Femur (tissue), 1 donor: ENCODE data around the gene SLC9C1.

Source experiments
- DNase-seq: peaks from one replicate; pipeline ENCODE4 v3.0.0-alpha.2; 2017

The SLC9C1 gene

DNA sequence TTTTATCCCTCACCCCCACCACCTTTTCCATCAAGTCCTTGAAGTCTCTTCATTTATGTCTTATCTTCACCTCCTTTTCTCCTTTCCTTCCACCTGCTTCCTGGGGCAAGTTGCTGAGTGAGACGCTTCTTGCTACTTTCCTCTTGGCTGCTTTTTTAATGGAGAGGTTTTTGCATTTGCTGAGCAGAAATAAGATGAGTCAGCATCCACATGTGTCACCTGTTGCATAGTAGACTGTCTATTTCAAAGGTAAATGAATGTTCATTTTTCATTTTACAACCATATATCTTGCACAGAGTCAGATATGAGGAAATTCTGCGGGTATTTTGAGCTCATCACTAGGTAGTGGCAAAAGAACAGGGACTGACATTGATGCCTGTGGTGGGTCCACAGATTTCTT, 189.2 kb downstream of the SLC9C1 start:
- no peak for DNase-seq

DNA sequence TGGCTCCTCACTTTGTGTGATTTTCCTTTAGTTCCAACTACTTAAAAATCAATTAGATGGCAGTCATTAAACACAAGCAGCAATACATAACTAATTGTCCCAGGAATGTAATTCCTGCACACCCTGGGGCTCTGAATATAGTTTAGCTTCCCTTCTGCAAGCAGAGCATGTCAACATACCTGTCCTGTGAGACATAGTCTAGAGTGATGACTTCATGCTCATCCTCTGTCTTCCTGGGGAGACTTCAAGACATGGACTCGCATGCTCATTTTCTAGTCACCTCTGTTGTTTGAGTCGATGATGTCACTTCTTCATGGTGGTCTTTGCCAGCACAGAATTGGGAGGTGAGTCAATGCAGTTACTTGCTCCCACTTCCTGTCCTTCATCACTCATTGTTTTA, 192.1 kb downstream of the SLC9C1 start:
- DNase-seq, result no peak

DNA sequence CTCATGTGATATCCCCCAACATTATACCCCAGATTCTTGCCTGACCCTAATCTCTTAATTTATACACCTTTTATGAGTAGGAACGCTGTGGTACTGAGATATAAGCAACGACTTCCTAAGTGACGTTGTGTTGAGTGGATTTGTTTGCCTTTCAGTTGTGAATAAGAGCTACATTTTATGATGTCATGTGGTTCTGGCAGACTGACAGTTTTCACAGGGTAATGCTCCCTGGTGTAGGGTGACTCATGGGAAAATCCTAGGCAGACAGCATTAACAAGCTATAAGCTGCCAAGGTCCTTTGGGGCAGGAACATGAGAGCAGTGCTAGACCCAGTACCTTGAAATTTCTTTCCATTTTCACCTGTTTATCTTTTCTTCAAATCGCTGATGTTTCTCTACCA, 196.6 kb downstream of the SLC9C1 start:
- no peak for DNase-seq

DNA sequence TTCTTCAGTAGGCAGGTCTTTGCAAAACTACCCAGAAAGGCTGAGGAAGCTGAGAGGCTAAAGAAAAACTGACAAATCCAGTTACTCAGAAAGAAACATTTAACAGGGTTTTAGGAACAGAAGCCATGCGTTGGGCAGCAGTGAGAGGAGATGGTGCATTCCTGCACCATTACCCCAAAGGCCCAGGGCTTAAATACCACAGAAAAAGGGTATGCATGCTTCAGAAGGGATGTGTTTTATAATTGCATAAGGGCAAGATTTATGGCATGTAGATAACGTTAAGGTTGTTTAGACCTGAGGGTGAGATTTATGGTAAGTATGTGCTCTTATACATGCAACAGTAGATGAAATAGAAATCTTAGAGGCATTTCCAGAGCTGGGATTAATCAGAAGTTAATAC, 197.8 kb downstream of the SLC9C1 start:
- DNase-seq, result no peak

DNA sequence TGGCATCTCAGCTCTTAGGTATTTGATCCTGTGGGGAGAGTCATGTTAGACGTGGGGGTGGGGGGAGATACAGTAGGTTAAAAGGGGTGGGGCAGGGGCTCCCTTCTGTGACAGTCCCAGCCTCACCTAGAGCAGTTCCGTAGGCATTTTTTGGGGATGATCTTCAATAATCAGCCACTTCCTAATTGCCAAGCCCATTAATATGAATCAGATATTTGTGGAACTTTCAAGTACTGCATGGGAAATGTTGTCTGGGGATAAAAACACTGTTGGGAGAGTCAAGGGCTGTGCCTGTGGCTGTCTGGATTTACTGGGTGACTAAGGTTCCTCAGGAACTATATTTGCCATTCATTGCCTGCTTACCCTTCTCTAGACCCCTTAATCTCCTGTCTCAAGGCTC, 198.3 kb downstream of the SLC9C1 start:
- DNase-seq, result no peak

DNA sequence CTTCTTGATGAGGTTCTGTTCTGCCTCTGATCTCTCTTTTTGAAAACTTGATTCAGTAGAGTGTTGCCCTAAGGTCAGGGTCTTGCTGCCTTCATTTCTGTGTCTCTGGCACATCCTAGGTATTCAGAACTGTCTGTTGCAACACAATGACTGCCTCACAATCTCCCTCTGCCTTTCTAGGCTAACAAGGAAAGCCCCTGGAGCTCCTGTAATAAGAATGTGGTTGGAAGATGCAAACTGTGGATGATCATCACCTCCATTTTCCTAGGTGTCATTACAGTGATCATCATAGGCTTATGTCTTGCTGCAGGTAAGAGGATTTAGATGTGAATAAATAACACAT, 200.9 kb downstream of the SLC9C1 start:
- DNase-seq, result no peak

DNA sequence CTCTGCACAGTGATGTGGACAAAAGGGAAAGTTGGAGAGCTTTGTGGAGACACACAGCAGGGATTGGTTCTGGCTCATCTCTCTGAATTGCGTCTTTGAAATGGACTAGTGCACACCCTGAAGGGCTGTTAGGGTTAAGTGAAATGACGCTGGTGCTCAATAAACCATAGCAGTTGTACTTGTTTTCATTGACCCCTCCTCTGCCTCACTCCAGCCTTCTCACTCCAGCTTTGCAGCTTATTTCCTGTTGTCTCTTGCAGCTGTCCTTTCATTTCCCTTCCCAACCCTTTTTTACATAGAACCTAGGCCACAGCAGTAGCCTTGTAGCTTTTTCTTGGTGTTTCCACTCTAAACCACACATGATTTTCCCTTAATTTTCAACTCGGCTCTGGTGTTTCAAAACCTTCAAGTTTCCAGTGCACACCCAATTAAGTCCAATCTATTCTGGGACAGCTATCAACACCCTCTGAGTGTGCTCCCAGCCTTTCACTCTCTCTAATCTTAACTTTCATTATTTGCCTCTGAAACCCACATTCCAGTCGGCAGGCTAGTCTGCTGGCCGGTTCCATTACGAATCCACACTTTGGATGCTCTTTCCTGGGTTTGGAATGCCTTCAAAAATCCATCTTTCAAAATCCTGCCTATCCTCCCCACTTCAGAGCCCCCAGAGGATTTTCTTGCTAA, 201.4 kb downstream of the SLC9C1 start:
- no peak for DNase-seq

DNA sequence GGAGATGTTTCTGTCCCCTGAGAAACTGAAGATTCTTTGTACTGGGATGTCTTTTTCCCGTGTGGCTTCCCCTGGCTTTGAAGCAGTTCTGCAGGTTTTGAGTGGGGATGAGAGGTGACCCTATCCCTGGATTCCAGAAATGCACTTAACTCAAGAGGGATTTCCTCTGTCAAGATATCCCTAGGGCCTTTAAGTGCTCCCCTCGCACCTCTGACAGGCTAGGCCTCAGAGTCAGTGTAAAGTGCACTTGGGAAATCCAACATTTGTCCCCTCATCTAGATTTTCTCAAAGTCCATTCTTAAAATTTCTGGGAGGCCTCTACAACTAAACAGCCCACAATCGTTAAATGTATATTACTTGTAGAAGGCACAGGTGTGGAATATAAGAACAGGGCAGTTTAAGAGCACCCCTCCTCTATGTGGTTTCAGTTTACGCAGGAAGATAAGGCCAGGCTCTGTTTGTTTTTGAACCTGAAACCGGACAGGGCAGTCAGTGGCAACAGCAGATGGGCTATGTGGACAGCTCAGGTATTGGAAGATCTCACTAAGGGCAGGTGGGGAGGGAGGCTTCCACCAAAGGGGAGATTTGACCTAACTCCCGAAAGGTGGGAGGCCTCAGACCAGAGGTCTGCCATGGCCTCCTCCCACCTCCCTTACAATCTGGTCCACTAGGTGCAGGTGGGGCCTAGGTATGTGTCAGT, 203.0 kb downstream of the SLC9C1 start:
- no peak for DNase-seq
